HG03432 (cell line): ENCODE measurements around the gene BTBD19.
"Not testable (repeated sequence)": the region's sequence is repeated elsewhere in the genome, so short reads cannot be mapped to it uniquely, and the experiment has no call there.

ENCODE experiments used
- ATAC-seq: cut with Tn5 transposase; IDR thresholded peaks from one replicate; pipeline ENCODE4 v1.9.1; 2021; ENCODE audit warnings: mild to moderate bottlenecking, moderate library complexity; ENCODE audit not compliant: unreplicated experiment

Gene BTBD19, protein sequence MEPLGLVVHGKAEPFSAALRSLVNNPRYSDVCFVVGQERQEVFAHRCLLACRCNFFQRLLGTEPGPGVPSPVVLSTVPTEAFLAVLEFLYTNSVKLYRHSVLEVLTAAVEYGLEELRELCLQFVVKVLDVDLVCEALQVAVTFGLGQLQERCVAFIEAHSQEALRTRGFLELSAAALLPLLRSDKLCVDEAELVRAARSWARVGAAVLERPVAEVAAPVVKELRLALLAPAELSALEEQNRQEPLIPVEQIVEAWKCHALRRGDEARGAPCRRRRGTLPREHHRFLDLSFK

DNA sequence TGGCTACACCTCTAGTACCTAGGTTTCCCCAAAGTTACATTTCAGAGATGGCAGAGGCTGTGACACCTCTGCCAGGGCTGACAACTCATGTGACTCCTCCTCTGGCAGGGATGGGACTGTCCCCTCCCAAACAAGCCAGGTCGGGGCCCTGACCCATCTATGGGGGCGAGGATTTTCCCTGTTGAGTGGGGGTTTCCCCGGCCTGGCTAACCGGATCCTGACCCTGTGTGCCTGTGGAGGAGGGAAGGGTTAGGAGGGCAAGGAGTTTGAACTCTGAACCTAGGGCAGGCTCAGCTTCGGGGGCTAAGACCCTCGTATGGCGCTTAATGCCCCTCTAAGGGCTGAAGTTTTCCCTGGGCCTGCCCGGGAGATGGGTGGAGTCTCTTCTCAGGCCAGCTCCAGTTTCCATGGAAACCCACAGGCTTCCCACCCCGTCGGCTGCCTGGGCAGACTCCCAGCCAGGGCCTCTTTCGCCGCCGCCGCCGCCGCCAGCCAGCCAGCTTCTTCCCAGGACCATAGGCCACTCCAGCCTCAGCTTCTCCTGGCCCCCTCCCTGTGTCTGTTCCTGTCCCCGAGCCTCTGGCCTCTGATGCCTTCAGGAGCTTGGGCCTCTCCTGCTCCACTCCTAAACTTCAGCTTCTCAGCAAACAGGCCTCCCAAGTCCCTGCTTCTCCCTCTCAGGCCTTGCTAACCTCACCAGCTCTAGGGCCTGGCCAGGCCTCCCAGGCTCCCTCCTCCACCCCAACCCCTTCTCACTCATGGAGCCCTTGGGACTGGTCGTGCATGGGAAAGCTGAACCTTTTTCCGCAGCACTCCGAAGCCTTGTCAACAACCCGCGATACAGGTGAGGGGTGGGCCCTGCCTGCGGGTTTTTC, at the start of gene BTBD19:
Gene BTBD19 (plus strand): TSS at position 461 of the 875 bp plus-strand sequence. CDS start 298 bp downstream, at position 759.
- peak; percentile 31 for ATAC-seq

DNA sequence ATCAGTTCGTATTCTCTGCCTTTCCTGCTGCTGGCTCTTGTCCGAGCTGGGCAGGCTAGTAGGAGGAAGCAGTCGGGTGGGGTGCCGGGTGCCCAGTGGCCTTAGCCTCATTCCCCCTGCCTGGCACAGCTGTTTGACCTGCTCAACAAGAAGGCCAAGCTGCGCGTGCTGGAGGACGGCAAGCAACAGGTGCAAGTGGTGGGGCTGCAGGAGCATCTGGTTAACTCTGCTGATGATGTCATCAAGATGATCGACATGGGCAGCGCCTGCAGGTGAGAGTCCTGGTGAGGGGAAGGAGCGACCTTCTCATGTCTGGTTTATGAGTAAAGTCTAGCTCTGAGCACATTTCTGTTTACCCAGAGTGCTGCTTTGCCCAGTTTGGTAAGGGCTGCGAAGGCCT, 49.2 kb upstream of the BTBD19 start:
- ATAC-seq = no peak

DNA sequence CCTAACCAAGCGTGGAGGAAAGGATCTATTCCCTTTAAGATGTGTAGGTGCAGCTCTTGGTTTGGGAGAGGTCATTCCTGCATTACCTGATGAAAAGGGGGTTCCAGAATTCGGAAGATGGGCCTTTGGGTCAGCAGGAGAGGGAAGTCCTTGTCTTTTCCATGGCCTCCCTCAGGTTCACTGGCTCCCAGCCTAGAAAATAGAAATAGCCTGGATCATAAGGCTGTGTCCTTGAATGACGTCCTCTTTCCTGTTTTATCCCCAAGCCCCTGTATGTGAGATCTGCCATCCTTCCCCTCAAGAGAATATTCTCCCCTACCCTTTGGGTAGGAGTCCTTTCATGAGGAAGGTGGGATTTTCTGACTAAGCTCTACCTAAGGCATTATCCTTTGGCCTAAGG, 47.4 kb upstream of the BTBD19 start:
- ATAC-seq = no peak

DNA sequence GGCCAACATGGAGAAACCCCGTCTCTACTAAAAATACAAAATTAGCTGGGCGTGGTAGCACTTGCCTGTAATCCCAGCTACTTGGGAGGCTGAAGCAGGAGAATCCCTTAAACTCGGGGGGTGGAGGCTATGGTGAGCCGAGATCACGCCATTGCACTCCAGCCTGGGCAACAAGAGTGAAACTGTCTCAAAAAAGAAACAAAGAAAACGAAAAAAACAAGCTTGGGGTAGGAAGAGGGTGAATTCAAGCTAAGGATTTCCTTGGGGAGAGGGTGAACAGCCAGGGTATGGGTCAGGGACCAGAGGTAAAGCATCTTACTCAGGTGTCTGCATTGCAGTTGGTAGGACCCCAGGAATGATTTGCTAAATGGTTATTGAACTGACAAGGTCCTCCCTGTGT, 41.9 kb upstream of the BTBD19 start:
- not testable (repeated sequence) for ATAC-seq

DNA sequence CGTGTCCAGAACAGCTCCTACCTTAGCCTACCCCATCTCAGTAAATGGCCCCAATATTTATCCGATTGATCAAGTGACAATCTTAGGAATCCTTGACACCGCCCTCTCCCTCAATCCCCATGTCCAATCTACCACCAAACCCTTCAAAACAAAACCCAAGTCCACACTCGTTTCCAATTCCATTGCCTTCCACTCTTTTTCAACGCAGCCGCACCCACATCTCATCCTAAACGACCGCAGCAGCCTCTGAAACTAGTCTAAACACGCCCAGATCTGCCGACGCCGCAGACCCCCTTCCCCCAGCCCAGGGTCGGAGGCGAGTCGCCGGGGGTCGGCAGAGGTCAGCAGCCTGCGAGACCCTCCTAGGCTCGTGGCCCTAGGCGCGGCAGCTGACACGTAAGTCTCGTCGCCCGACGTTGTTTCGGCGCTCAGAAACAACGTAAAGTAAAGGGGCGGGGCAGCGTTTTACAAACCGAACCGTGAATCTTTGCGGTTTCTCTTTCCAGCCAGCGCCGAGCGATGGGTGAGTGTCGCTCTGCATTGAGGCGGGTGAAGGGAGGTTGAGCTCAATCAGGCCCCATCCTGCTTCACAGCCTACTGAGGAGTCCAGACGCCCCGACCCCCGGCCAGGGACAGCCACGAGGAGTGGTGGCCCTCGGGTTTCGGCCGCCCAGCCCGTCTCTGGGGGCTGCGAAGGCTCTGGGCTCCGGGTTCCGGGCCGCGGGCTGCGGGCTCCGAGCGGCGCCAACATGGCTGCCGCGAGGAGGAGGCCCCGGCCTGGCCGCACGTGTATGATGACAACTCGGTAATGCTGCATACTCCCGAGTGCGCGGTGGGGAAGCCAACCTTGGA, 33.0 kb upstream of the BTBD19 start, which contains the start of gene RPS8:
Gene RPS8 (plus strand): TSS at position 463 of the 852 bp plus-strand sequence. CDS start 57 bp downstream, at position 520.
- peak; percentile 83 for ATAC-seq

DNA sequence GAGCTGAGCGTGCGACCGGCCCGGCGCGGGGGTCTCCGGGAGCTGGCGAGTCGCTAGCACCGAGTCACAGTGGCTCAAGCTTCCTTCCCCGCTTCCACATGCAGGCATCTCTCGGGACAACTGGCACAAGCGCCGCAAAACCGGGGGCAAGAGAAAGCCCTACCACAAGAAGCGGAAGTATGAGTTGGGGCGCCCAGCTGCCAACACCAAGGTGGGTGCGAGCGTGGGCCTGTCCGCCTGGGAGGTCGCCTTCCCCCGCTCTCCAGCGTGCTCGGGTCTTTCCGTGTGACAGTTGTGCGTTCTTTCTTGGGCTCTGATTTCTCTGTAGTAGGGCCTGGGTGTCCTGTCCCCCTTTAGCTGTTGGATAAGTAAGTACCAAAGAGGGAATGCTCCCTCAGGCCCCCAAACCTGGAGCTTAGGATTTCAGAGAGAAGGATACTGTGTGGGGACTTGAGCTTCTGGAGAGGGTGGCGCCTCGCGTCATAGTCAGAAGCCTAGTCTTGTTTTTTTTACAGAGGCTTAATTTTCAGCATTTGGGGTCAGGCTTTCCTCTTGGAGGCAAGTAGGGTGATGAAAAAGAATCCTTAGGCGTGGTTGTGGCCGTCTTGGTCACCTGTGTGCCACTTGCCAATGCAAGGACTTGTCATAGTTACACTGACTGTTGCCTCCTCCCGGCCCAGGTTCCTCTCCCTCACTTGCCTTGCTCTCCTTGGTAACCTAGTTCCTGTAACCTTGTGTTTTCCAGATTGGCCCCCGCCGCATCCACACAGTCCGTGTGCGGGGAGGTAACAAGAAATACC, 32.2 kb upstream of the BTBD19 start:
- ATAC-seq = peak; percentile 23

DNA sequence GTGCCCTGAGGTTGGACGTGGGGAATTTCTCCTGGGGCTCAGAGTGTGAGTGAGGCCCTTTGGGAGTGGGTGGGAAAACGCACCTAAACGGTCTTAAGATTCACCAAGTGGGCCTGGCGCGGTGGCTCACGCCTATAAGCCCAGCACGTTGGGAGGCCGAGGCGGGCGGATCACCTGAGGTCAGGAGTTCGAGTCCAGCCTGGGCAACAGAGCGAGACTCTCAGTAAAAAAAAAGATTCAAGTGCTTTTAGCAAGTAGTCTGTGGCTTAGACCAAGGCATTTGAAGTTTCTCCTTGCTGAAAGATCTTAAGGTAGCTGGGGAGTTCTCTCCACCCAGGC, 31.6 kb upstream of the BTBD19 start:
- ATAC-seq = no peak

DNA sequence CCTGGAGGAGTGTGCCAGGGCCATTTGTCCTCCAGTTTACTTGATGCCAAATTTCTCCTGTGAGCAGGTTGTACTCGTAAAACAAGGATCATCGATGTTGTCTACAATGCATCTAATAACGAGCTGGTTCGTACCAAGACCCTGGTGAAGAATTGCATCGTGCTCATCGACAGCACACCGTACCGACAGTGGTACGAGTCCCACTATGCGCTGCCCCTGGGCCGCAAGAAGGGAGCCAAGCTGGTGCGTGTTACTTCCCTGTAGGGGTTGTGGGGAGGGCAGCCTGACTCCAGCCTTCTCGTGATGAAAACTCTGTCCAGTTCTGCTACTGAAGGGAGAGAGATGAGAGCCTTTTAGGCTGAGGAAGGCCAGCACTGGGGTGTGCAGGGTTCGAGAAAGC, 30.8 kb upstream of the BTBD19 start:
- ATAC-seq = no peak

DNA sequence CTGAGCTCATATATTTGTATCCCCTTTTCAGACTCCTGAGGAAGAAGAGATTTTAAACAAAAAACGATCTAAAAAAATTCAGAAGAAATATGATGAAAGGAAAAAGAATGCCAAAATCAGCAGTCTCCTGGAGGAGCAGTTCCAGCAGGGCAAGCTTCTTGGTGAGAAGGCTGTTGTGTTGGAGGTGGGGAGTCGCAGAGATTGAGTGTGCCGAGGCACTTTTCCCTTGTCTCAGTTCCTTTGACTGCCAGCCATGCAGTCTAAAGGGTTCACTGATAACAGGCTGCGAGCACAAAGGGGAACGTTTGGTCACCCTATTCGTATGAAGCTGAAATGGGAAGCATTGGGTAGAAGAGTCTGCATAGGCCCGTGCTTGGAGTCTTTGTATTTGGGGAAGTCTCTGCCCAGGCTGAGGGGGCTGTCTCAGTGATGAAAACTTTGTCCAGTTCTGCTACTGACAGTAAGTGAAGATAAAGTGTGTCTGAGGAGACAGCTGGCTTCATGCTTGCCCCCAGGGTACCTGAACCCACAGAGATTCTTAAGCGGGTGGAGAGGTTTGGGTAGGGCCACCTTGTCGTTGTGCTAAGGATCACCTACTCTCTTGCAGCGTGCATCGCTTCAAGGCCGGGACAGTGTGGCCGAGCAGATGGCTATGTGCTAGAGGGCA, 30.2 kb upstream of the BTBD19 start:
- no peak for ATAC-seq

DNA sequence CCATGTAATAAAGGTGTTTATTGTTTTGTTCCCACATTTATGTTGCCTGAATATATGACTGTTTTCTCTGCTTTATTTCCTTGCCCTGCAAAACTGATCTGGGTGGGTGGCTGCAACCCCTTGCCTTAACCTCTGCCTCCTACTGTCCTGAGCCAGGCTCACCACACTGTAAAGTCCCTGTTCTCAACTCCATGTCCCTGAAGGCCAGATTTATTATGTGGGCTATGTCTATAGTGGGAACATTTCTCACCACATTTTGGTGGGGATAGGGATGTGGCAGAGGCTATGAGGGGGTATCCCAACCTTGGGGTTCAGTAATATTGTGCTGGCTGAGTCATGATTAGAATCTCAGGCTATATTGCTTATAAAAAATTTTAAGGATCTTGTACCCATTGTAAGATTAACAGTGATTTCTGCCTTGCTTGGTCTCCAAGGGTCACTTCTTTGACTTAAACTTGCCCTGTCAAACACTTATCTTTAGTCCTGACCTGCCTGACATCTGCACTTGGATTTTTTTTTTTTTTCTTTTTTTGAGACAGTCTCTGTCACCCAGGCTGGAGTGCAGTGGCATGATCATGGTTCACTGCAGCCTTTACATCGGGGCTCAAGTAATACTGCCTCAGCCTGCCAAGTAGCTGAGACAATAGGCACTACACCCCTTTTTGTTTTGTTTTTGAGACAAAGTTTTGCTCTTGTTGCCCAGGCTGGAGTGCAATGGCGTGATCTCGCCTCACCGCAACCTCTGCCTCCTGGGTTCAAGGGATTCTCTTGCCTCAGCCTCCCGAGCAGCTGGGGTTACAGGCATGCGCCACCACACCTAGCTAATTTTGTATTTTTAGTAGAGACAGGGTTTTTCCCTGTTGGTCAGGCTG, 29.4 kb upstream of the BTBD19 start:
- no peak for ATAC-seq

DNA sequence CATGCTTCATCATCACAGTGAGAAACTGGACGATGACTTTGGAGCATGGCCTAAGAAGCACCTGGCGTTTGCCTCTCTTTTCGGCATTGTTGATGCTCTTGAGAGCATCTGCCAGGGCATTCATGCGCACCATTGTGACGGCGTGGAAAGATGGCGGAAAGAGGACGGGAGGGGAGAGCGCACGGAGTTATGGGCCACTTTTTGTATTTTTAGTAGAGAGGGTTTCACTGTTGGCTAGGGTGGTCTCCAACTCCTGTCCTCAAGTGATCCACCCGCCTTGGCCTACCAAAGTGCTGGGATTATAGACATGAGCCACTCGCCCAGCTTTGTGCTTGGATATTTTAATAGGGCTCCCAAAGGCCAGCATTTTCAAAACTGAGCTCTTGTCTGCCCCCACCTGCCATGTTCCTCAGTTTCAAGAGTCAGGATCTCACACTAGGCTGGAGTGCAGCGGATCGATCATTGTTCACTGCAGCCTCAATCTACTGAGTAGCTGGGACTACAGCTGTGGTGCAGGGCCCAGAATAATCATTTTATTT, 27.7 kb upstream of the BTBD19 start:
- ATAC-seq = no peak

DNA sequence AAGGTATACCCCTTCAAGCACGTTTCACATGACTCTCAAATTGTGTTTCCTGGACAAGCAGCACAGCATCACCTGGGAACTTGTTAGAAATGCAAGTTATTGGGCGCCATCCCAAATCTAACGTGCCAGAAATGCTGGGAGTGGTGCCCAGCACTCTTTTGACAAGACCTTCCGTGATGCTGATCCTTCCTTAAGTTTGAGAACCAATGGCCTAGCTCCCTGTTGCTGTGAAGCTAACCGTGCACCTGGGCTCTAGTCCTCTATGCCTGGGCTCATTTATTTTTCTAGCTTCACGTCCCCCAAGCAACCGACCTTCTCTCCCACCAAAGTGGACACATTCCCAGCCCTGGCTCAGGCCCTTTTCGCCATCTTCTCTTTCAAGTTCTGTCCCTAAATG, 24.6 kb upstream of the BTBD19 start:
- ATAC-seq = no peak

DNA sequence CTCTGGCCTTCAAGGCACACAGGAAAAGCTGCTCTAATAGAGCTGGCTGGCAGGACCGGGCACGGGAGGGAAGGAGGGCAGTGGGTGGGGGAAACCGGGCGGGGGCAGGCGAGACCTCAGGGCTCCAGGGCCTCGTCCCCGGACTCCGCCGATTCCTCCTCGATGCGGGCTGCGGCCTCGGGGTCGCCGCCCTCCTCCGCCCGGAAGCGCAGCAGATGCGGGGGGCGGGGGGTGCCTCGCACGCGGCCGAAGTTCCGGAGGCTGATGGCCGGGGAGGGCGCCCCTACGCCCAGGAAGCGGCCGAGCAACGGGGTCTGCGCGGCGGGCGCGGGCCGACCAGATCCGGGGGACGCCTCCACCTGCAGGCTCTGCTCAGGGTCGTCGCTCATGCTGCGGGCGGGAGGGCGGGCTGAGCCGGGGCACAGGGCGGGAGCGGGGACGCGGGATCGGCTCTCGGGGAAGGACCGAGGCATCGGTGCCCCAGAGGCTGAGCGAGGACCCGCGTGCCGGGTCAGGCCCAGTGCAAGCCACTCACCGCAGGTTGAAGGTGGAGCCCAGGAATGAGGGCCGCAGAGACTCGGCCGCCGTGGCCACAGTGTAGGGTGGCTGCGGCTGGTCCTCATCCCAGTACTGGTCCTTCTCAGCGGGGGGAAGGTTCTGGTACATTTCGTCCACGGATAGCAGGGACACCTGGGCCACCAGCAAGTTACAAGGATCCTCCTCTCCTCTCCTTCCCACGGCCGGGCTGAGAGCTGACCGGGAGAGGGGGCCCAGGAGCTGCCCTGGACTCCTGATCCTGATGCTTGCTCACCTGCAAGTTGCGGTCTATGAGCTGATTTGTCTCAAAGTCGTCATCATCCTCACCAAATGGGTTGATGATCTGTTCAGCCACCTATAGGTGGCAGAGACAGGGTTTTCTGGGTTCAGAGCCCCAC, 24.0 kb upstream of the BTBD19 start:
- ATAC-seq = no peak

DNA sequence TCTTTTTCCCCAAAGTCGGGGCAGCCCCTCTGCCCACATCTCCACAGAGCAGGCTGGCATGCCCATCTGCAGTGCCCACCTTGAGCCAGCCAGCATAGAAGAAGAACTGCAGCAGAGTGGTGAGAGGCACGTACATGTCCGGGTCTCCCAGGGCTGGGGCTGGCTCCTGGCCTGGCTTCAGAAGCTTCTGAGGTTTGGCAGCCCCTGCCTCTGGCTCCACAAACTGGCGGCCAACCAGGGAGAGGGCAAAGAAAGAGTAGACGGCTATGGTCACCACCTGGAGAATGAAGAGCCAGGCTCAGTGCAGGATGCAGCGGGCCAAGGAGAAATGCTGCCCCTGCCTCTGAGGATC, 23.3 kb upstream of the BTBD19 start:
- no peak for ATAC-seq

DNA sequence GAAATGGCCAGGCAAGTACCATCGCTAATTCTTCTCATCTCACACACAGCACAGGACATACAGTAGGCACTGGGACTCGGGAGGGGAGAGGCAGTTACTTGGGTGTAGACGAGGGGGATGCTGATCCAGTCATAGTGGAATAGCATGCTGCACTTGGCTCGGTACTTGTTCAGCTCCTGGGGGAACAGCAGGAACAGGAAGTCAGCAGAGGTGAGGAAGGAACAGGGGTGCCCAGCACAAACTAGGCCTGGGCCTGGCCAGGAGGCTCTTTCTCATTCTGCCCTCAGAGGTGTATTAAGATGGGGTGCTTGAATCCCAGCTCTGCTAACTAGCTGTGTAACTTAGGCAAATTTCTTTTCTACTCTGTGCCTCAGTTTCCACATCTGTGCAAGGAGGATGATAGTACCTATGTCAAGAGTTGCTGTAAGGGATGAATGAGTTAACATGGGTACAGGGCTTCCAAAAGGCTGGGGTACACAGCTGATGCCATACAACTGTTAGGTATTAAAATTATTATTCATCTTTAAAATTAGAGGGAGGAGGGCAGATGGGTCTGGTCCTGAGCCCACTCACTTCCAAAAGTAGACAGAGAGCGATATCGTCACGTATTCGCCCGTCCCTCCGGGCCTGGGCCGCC, 22.7 kb upstream of the BTBD19 start:
- no peak for ATAC-seq

DNA sequence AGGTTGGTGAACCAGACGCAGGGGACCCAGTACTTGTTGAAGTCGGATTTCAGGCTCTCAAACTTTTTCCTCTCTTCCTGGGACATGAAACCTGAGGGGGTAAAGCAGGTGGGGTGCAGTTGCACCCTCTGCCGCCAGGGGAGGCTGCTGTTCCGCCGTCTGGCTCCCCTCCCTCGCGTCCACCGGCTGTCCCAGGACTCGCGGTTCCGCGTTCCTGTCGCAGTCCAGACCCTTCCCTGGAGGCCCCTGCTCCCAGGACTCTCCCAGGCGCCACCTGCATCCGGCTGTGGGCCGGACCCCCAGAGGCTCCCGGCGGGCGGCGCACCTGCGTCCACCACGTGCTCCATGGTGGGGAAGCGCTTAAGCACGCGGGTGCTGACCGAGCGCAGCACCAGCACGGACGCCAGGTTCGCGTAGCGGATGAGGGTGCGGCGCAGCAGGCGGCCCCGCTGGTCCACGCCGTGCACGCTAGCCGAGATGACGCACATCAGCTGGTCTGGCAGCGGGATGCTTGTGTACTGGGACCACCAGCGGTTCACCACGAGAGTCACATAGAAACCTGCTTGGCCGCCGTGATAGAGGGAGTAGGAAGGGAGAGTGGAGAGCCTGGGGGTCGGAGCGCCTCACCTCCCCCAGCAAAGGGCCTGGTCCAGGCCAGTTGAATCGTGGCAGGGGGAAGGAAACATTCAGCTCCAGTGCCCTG, 22.0 kb upstream of the BTBD19 start:
- ATAC-seq = peak; percentile 53
